Ammon's horn (tissue), 1 donor: ENCODE data around the gene MPHOSPH10.
A peak's percentile ranks its signal among the peaks of the same experiment; 100 is the strongest.
"Not testable (repeated sequence)": the region's sequence is repeated elsewhere in the genome, so short reads cannot be mapped to it uniquely, and the experiment has no call there.

Experiments used
- DNase-seq: peaks from one replicate; pipeline ENCODE4 v3.0.0-alpha.2; 2016; ENCODE audit warnings: low spot score

Gene MPHOSPH10

DNA sequence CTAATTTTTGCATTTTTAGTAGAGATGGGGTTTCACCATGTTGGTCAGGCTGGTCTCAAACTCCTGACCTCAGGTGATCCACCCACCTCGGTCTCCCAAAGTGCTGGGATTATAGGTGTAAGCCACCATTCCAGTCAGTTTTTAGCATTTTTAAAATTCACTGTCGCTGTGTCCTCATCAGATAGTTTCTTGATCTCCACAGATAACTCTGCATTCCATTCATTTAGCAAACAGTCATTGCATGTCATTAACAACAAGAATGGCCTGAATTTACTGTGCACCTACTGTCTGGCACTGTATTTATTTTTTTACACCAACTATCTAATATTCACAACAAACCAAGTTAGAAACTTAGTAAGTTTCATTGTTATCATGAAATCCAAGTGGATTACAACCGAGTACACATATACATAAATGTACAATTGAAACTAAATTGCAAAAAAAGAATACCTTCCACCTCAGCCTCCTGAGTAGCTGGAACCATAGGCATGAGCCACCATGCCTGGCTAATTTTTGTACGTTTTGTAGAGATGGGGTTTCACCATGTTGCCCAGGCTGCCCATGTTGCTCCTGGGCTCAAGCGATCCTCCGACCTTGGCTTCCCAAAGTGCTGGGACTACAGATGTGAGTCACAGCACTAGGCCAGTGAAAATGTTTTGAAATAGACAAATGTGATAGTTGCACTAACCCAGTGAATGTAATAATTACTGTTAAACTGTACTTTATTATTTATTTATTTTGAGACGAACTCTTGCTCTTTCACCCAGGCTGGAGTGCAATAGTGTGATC lies 4.7 kb upstream of the MPHOSPH10 start:
- no peak for DNase-seq

DNA sequence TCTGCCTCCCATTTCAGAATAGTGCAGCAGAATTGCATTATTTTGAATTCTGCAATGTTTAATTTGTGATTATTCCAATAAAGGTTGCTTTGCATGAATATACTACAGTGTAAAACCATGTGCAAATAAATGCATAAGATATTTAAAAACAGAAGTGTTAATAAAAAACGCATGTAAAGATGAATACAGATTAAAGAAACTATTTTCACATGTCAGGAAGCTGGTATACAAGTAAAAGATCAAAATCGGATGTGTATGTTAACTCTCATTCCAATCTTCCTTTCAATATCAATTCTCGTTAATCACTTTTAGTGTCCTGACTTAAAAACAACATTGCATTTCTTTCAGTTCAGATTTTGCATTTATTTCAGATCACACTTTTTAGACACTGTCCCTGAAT lies 3.5 kb upstream of the MPHOSPH10 start:
- DNase-seq = no peak

DNA sequence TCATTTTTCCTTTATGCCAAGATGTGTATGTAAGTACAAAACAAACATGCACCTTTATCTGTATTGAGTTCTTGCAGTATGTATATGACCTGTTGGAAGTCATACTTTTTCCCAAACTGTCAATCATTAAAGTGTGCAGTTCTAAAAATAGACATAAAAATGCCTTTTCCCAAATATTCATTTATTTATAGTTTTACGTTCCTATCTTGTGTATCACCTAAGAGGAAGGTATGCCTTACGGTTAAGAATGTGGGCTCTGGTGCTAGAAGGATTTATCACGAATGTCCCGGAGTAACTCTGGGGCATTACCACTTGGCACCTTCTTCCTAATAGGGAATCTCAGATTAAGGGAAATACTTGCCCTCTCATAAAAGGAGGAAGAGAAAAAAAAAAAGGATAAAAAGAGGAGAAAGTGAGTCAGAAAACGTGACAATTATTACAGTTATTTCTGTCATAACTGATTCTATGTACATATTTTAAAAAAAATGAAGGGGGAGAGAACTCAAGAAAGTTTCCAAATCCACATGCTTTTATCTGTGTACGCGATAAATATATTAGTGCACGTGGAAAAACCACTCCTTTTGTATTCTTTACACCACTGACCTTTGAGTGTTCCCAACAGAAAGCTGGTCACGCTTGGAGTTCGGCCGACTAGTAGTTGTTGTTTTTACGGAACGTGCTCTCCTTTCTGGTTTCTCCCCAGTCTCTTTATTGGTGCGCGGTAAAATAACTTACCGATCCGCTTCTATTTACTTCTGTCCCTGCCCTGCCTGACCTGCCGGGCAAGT lies 1.1 kb upstream of the MPHOSPH10 start:
- DNase-seq = no peak

DNA sequence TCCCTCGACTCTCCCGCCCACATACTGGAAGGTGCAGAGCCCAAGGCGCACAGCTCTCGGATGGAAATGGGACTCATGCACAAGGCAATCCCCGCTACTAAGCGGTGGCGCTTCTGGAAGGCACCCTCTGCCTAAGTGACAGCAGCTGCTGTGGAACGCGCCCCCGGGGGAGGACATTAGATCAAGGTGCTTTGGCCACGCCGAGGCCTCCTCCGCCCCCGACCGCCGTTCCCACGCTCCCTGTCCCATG lies 607 bp upstream of the MPHOSPH10 start:
- DNase-seq = no peak

DNA sequence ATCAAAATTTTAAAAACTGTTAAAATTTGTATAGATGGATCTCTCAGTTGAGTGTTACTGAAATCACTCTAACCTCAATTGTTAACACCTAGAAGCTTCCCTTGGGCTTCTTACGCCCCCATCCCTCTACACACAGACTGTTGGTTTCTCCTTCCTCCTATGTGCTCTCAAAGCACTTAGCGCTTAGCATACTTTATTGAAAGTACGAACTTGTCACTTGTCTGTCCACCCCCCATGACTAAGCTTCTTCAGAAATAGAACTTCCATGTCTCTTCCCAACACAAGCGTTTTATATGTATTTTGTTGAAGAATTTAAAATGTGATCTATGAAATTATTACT lies 441 bp downstream of the MPHOSPH10 start:
- no peak for DNase-seq

DNA sequence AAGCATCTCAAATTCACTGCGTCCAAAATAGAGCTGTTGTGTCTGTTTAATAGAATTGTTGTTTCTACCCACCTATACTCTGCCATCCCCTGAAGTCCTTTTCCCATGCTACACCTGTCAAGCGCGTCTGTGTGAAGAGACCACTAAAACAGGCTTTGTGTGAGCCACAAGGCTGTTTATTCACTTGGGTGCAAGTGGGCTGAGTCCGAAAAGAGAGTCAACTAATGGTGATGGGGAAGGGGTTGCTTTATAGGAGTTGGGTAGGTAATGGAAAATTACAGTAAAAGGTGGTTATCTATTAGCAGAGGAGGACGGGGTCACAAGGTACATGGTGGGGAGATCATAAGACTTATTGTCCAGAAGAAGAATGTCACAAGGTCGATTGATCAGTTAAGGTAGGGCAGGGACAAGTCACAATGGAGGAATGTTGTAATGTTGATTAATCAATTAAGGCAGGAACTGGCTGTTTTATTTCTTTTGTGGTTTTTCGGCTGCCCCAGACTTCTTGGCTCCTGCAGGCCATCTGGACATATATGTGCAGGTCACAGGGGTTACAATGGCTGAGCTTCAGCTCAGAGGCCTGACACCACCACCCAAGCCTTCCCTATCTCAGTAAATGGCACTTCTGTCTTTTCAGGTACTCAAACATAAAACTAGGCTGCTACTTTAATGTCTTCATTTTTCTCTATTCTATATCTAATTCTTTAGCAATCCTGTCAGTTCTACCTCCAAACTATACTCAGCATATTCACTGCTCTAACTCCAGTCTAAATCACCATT lies 1.1 kb downstream of the MPHOSPH10 start:
- not testable (repeated sequence) for DNase-seq

DNA sequence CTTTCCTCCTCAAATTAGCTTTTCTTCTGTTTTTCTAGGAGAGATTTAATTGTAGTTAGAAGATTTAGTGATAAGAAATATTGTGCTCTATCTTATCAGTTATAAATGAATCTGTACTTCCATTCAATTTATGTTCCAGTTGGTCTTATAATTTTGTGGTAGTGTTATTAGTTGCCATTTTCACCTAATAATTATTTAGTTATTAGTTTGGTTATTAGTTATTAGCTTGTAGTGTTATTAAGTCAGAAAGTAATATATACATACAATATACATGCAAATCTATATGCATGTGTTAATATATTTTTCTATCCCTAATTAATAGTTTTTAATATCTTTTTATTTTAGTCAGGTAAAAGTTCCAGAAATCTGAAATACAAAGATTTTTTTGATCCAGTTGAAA lies 3.2 kb downstream of the MPHOSPH10 start:
- no peak for DNase-seq

DNA sequence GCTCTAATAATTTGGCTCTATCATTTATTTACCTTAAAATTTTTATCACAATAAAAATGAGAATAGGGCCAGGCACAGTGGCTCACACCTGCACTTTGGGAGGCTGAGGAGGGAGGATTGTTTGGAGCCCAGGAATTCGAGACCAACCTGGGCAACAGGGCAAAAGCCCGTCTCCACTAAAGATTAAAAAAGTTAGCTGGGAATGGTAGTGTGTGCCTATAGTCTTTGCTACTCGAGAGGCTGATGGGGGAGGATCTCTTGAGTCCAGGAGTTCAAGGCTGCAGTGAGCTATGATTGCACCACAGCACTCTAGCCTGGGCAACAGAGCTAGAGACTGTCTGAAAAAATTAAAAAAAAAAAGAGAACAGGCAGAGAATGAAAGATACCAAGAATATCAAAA lies 5.7 kb downstream of the MPHOSPH10 start:
- no peak for DNase-seq

DNA sequence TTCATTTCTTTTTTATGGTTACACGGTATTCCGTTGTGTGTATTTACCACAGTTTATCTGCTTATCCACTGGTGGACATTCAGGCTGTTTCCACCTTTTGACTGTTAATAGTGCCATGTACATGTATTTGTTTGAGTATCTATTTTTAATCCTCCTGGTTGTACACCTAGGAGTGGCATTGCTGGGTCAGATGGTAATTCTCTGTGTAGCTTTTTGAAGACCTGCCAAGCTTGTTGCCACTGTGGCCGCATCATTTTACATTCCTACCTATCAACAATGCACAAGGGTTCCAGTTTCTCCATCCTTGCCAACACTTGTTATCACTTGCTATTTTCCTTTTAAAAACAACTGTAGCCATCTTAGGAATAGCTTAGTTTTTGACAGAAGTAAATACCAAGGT lies 13.3 kb downstream of the MPHOSPH10 start:
- no peak for DNase-seq

DNA sequence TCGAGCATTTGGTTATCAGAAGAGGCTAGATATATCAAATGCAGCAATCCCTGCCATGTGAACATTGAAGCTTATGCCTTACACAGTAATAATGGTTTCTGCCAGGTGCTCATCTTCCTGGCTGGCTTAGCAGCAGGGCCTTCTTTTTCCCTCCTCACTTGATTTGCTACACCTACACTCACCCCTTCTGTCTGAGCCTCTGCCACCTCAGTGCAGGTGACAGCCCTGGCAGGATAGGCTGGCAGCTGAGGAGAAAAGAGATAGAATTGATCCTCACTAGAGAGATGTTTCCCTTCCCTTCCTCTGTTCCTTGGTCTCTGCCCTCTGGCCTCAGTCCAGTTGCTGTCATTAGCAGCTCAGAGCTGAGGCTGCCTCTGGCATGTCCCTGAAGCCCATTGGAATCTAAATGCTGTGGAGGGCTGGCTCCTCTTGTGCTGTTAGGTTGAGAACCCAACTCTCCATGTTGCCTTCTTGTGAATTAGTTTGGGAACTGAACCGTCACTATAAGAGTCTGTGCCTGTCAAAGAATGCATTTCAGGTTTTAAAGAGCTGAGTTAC lies 18.2 kb downstream of the MPHOSPH10 start:
- no peak for DNase-seq

DNA sequence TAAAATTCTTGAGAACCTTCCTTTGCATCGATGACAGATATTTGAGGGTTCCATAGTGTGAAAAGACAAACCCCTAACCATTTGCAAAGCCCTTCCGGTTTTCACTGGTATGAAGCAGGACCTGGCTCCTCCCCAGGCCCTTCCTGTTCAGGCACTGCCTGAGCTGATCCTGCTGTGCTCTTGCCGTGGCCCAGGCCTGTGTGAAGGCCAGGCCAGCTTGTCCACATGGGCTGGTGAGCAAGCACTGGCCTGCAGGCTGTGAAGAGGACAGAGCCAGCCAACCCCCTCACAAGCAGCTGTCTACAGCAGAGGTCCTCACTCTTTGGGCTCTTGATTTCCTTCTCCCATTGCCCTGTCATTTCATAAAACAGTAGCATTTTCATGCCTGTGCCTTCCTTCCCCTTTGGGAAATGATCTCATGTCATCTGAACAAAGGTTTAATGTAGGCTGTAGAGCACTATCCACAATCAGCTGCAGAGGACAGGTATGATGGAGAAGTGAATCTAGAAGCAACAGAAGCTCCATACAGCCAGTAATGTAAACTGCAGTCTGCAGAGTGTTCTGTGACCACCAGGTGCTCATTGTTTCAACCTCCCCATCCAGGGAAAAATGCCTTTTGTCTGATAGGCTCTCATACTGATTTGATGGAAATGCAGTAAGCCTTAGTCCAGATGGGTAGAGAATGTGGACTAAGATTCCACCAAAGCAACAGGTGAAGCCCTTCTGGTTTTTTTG lies 19.8 kb downstream of the MPHOSPH10 start:
- DNase-seq = no peak

DNA sequence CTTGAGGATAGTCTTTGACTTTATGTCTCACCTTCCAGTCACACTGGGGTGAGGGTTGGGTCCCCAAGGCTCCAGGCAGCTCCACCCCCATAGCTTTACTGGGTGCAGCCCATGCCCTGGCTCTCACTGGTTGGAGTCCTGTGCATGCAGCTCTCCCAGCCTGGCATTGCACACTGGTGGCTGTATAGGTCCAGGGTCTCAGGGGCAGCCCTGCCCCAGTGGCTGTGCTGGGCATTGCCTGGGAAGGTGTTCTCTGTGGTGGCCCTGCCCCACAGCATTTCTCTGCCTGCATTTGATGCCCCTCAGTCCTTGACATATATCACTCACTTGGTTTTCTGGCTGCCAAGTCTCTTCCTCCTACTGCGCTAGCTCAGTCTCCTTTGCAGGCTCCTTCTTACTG lies 21.2 kb downstream of the MPHOSPH10 start:
- no peak for DNase-seq

DNA sequence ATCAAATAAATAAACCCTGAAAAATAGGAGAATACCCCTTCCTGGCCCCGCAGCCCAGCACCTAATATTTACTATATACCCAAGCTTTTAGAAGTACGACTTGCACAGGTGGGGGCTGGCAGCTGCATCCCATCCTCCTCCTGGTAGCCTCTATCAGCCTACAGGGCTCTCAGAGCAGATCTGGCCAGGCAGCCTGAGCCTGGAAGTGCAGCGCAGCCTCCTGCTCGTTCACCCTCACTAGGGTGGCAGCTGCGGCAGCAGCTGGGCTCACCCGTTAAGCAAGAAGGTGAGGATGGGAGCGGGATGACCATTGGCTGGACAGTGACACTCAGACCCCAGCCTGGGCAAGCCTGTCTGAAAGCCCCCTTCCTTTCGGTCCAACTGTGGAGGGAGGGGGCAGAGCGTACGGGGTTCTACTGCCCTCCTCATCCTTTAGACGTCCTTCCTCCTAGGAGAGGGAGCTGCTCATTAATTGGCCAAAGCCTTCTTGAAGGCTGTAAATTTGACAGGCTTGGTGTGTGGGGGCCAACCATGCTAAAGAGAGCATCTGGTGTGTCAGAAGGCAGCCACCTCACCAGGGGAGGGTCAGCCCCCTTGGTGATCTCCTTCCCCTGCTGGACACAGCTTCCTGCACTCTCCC lies 23.3 kb downstream of the MPHOSPH10 start:
- DNase-seq = no peak

DNA sequence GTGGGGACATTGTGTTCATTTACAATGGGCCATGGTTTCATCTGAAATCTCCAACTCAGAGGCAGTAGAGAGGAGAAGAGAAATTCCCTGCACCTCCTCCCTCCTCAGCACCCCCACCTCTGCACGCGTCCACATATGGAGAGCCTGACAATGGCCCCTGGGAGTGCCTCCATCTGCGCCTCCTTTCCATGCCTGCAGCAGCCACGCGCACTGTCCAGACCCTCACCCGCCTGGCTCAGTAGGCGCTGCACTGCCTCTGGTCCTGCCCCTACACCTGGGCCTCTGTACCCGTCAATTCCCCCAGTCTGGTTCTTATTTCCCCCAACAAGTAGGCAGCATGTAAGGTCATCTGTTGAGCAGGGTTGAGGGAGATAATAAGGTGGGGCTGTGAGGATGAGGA lies 23.8 kb downstream of the MPHOSPH10 start:
- DNase-seq = no peak

DNA sequence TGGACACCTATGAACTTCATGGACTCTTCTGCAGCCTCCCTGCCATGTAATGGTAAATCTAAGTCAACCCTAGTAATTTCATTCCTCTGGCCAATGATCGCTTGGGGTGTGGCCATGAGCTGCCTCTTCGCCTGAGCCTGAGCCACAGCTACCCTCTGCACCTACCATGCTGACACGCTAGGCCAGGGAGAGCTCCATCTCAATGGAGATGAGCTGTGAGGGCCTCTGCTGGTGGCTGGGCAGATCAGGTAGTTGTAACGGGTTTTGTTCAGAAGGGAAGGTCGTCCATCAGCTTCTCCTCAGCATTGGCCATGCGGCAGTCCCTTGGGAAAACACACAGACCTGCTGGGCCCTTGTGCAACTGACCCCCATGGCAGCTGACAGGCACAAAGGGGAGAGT lies 24.4 kb downstream of the MPHOSPH10 start:
- no peak for DNase-seq

DNA sequence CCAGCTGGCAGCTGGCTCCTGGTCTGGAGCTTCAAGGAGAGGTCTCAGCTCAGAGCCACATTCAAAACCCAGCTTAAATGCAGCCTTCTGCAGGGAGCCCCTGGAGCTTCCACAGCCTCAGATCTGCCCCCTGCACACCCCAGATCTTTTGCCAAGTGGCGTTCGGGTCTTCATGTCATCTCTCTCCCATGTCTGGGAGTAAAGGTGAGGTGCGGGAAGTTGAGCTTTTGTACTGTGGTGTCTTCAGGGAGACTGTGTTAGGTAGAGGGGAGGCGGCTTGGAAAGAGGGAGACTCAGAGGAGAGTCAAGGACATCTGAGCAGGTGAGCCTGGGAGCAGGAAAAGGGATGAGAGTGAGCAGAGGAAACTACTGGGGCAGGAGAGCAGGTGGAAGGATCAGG lies 25.4 kb downstream of the MPHOSPH10 start:
- no peak for DNase-seq

DNA sequence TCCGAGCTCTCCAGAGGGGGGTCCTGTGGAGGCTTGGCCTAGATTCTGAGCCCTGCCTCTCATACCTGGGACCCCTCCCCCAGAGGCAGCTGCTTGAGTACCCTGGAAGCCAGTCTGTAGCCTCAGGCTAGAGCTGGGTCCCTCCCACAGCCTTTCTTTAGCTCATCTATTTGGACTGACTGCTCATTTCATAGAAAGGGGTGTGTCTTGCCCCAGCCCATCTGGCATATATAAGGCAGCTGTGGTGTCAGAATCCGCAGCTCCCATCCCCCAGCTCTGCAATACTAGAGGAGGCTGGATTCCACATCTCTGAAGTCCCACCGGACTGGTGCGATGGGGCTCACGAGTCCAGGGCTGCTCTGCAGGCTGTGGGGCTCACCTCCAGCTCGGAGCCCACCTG lies 26.1 kb downstream of the MPHOSPH10 start:
- DNase-seq = no peak

DNA sequence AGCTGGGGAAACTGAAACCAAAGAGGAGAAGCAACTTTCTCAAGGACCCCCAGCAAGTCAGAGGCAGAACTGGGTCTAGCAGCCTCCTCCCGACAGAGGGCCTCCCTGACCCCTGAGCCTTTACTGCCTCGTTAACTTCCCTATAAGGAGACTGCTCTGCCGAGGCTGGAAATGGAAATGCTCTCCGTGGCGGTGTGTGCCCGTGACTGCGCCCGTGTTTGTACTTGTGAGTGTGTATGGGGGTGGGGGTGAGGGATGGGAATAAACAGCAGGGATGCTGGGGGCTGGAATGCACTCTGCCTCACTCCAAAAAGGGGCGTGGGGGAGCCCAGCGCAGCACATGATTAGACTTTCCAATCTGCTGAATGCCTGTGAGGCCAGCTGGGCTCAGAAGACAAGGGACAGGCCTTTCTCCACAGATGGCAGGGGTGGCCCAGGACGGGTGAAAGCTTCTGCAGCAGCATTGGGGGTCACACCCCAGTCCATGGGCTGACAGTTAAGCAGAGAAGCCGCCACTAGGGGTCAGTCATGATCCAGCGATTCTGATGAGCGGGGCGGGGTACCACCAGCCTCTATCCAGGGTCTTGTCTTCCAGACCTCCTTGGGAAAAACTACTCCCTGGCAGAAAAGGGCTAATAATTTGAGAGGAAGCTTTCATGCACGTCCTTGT lies 26.8 kb downstream of the MPHOSPH10 start:
- peak; percentile 56 for DNase-seq

DNA sequence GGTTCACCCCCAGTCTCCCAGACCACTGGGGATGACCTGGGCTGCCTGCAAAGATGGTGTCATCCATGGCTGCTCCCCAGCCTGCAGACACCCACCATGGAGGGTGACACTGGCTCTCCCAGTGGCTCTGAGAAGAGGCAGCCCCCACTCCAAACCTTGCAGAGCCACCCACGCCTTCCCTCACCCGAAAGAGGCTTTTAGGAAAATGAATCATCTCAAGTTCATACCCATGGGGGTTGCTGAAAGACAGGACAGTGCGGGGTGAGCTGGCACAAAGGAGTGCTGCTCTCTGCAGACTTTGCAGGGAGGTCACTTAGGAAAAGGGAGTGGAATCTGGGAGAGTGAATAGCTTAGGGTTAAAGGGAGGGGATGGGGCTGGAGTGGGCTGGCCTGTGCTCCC lies 36.4 kb downstream of the MPHOSPH10 start:
- DNase-seq = no peak

DNA sequence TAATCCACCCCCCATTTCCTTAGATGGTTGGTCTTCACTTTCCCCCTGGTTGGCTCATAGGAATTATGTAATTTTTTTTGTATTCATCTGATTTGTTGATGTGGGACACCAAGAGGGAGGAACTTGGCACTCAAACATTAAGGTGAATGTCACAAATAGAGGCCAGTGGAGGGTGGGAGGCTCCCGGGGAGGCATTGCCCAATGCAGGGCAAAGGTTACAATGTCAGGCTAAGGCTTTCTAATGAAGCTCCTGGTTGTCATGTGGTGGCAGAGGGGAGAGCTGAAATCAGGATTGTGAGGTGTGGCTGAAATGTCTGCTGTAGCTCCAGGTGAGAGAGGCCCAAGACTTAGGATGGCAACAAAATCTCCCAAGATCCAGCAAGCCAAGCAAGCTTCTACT lies 42.7 kb downstream of the MPHOSPH10 start:
- no peak for DNase-seq

DNA sequence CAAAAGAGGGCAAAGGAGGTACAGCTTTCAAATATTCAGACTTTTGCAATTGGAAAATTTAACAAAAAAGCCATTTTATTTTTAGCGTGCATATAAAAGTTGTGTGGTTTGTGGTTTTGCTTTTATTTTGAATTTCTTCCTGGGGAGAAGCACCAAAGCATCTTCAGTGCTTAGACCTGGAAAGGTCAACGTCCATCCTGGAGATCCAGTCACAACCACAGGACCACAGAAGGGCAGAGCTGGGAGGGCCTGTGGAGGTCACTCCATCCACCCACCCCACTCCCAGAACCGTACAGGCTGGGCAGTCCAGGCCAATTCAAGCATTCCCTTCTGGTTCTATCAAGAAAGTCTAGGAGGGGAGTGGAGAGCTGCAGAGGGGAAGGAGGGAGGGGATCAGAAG lies 43.8 kb downstream of the MPHOSPH10 start:
- no peak for DNase-seq
